Fibroblast of the aortic adventitia (primary cell): ENCODE results near the gene HECW1. TPM values are rescaled to one million over a fixed set of nuclear protein-coding genes. Genes with fewer than 3 reads are reported as not detected.

Source experiments
- DNase-seq: peaks from one replicate; pipeline ENCODE4 v3.0.0-alpha.2; 2010; ENCODE audit warnings: low read depth
- H3K4me3 ChIP-seq: 2 replicates; pipeline ENCODE4 v1.5.1; 2011; ENCODE audit warnings: low read depth, mild to moderate bottlenecking, control low read depth, low read length, moderate library complexity
- total RNA-seq: library from RNA; depleted of rRNA; stranded (reverse); fragments of >200 nt; gene quantifications from 2 replicates; pipeline ENCODE4 v1.2.3, GENCODE V29; 2012; ENCODE audit warnings: low replicate concordance
- TF ChIP-seq, protein P1 (sequence below): IDR thresholded peaks from 2 replicates; pipeline ENCODE4 v1.5.1; 2011; ENCODE audit warnings: mild to moderate bottlenecking, low read length, control low read depth, inconsistent platforms; ENCODE audit not compliant: insufficient read depth

Gene HECW1
- total RNA-seq, 1 donor: 3.6 TPM

GRCh38 chr7:43294080-43294630, 181.7 kb downstream of the HECW1 start:
- DNase-seq: peak; percentile 84
- TF ChIP-seq, protein P1, sequence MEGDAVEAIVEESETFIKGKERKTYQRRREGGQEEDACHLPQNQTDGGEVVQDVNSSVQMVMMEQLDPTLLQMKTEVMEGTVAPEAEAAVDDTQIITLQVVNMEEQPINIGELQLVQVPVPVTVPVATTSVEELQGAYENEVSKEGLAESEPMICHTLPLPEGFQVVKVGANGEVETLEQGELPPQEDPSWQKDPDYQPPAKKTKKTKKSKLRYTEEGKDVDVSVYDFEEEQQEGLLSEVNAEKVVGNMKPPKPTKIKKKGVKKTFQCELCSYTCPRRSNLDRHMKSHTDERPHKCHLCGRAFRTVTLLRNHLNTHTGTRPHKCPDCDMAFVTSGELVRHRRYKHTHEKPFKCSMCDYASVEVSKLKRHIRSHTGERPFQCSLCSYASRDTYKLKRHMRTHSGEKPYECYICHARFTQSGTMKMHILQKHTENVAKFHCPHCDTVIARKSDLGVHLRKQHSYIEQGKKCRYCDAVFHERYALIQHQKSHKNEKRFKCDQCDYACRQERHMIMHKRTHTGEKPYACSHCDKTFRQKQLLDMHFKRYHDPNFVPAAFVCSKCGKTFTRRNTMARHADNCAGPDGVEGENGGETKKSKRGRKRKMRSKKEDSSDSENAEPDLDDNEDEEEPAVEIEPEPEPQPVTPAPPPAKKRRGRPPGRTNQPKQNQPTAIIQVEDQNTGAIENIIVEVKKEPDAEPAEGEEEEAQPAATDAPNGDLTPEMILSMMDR: no peak
- no peak overlapping the region for H3K4me3 ChIP-seq

DNA sequence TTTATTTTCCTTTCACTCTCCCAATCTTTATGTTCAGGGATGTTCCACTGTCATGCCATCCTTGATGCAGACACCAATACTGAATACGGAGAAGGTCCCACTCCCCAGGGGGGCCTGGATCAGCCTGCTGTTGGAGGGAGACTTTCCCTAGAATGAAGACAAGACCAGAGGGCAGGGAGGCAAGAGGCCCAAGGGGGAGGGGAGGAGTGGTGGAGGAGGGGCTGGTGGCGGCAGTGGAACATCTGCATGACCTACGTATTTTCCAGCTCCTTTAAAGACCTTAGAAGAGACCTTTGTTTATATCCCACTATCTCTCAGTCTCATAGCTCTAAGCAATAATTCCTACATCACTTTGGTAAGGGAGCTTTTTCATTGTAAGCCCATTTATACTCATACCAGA, 183.0 kb downstream of the HECW1 start:
- TF ChIP-seq, protein P1: no peak
- no peak overlapping the region for H3K4me3 ChIP-seq
- DNase-seq: no peak

DNA sequence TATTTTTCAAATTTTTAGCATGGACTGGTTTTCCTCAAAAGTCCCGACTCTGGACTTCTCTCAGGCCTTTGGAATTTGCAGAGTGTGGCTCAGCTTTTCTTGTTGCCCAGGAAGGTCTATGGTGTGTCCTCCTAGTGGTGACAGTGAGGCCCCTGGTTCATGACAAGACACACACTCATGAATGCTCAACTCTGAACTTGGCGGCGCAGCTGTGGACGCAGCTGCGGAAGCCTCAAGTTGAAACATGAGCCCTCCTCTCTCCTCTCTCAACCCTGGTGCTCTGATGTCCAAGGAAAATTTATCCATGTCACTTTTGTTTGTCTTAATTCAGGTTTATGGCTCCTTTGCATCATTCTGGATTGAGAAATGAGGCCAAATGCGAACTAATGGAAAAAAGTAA, 183.9 kb downstream of the HECW1 start:
- H3K4me3 ChIP-seq: no peak overlapping the region
- TF ChIP-seq, protein P1: no peak
- no peak for DNase-seq

GRCh38 chr7:43298617-43299016, 186.2 kb downstream of the HECW1 start:
- H3K4me3 ChIP-seq: no peak overlapping the region
- no peak for DNase-seq
- TF ChIP-seq, protein P1: no peak

- H3K4me3 ChIP-seq: no peak overlapping the region
- TF ChIP-seq, protein P1: no peak
- no peak for DNase-seq
Observed at GRCh38 chr7:43300121-43300520, 187.7 kb downstream of the HECW1 start.

- no peak for DNase-seq
- H3K4me3 ChIP-seq: no peak overlapping the region
- TF ChIP-seq, protein P1: no peak
Observed at GRCh38 chr7:43302211-43302711, 189.8 kb downstream of the HECW1 start.
